Kidney epithelial cell (primary cell): Measurements from ENCODE around the gene NDST4. TPM values are rescaled to one million over a fixed set of nuclear protein-coding genes. Genes with fewer than 3 reads are reported as not detected.

Experiments
- DNase-seq: peaks from one replicate; pipeline ENCODE4 v3.0.0-alpha.2; 2010; ENCODE audit warnings: low read depth
- H3K27me3 ChIP-seq: 2 replicates; pipeline ENCODE4 v1.6.0; 2011; ENCODE audit warnings: low read length; ENCODE audit not compliant: control insufficient read depth, insufficient read depth
- H3K36me3 ChIP-seq: 2 replicates; pipeline ENCODE4 v1.5.1; 2011; ENCODE audit warnings: low read length; ENCODE audit not compliant: control insufficient read depth, insufficient read depth
- H3K4me3 ChIP-seq: 2 replicates; pipeline ENCODE4 v1.5.1; 2011; ENCODE audit warnings: low read depth, mild to moderate bottlenecking, control low read depth, low read length
- total RNA-seq: library from RNA; depleted of rRNA; stranded (reverse); fragments of >200 nt; gene quantifications from 2 replicates; pipeline ENCODE4 v1.2.3, GENCODE V29; 2015
- TF ChIP-seq, protein P1 (sequence below): IDR thresholded peaks from 2 replicates; pipeline ENCODE4 v1.5.1; 2011; ENCODE audit warnings: mild to moderate bottlenecking, moderate library complexity, low read length, control low read depth, inconsistent platforms; ENCODE audit not compliant: insufficient read depth, poor library complexity, severe bottlenecking

Gene NDST4
- total RNA-seq, 1 donor from 2014 or later: not detected

DNA sequence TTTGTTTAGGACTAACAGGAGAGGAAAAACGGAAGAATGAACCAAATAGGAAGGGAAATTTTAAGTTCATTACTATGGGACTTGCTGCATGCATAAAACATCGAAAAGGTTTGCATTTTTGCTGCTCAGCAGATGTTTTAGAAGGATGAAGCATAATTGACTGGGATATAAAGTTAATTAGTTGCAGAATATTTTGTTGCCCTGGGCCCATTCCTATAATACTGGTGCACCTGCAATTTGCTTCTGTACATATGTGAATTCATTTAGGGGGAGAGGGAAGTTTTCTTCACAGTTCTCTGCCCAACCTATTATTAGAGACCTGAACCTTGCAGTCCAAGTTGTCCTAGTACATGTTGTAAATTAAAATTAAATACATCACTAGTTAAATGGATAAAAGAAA, 282.8 kb downstream of the NDST4 start:
- no peak for DNase-seq
- no peak overlapping the region for H3K4me3 ChIP-seq
- no peaks in the 10 kb centered on the region for H3K27me3 ChIP-seq
- H3K36me3 ChIP-seq: no peaks in the 10 kb centered on the region
- TF ChIP-seq, protein P1, sequence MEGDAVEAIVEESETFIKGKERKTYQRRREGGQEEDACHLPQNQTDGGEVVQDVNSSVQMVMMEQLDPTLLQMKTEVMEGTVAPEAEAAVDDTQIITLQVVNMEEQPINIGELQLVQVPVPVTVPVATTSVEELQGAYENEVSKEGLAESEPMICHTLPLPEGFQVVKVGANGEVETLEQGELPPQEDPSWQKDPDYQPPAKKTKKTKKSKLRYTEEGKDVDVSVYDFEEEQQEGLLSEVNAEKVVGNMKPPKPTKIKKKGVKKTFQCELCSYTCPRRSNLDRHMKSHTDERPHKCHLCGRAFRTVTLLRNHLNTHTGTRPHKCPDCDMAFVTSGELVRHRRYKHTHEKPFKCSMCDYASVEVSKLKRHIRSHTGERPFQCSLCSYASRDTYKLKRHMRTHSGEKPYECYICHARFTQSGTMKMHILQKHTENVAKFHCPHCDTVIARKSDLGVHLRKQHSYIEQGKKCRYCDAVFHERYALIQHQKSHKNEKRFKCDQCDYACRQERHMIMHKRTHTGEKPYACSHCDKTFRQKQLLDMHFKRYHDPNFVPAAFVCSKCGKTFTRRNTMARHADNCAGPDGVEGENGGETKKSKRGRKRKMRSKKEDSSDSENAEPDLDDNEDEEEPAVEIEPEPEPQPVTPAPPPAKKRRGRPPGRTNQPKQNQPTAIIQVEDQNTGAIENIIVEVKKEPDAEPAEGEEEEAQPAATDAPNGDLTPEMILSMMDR: no peak

DNA sequence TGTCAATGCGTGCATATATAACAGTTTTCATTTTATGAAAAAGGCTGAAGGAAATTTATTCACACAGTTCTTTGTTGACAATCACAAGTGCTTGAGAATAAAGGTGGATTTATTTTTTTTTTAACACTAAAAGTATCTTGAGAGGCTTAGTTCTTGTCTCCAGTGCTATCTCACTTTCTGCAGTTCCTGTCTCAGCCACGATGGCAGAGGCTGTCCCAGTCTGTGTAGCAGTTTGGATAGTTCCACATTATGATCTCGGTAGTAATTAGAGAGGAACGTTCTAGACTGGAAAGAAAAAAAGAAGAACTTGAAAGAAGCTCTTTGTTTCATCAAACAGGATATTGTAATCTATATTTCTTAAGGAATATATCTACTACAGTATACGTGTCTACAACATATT, 285.8 kb downstream of the NDST4 start:
- Histone ChIP-seq H3K4me3 (no peak overlapping the region), H3K27me3 (no peaks in the 10 kb centered on the region), H3K36me3 (no peaks in the 10 kb centered on the region)
- DNase-seq: no peak
- TF ChIP-seq, protein P1: no peak

DNA sequence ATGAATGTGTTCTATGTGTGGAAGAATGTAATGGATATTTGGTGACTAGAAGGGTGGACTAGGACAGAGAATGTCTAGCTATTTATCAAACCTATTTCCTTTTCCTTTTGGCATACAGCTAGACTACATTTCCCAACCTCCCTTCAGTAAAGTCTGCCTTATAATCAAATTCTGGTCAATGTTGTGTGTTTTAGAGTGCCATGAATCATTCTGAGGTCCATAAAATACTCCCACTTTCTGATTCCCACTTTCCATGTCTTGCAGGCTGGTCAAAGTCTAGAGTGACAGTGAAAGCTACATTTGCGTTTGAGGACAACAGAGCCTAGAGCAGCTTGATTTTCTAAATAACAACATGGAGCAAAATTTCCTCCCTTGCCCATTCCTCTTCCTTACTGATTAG, 297.7 kb downstream of the NDST4 start:
- no peak overlapping the region for H3K4me3 ChIP-seq
- TF ChIP-seq, protein P1: no peak
- no peaks in the 10 kb centered on the region for H3K27me3 ChIP-seq
- no peaks in the 10 kb centered on the region for H3K36me3 ChIP-seq
- DNase-seq: no peak

DNA sequence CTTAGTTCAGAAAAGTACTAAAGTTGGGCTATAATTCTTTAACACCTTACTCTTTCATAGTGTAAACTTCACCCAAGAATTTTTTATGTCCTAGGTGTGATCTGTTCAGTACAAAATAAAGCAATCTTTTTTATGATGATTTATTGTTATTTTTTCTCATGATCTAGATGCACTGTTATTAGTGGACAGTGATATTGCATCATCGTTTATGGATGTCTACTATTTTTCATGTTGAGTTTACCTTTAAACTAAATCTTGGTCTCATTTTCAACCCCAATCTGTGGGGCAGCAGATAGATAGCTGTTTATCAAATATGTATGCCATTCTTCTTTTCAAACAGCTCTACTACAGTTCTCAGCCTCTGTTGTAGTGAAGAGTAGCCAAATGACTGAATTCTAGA, 299.5 kb downstream of the NDST4 start:
- Histone ChIP-seq H3K4me3 (no peak overlapping the region), H3K27me3 (no peaks in the 10 kb centered on the region), H3K36me3 (no peaks in the 10 kb centered on the region)
- TF ChIP-seq, protein P1: no peak
- no peak for DNase-seq

DNA sequence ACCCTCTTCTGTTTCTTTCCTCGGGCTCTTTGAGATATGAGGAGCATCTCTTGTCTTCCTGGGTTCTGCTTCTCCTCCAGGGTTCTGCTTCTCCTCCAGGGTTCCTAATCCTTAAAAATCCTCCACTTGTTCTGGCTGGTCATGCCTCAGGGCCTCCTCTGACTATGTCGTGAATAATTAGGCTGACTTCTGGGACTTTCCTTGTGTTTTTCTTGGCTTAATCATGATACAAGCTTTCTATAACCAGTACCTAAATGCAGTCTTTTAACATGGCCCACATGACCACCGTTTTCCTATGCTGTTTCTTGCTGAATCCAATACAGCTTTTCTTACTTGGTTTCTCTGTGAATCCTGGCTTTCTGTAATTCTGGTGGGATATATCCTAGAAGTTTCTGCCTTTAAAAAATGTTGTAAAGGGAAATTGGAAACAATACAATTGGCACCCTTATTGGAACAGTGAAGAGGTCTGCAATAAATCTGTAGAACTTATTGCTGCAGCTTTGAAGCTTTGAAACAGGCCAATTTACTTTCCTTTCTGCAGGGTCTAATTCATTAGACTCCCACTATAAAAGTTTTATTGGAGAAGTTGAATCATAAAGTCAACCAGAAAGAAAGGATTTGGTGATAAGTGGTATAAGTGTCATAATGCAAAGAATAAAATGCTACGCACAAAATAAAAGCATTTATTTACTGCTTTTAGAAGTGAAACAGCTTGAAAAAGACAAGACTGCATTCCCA, 301.7 kb downstream of the NDST4 start:
- TF ChIP-seq, protein P1: no peak
- Histone ChIP-seq H3K36me3 (no peaks in the 10 kb centered on the region), H3K27me3 (no peaks in the 10 kb centered on the region), H3K4me3 (no peak overlapping the region)
- no peak for DNase-seq
